ENCODE results near the gene OTOG. TPM values are rescaled to one million over a fixed set of nuclear protein-coding genes. Genes with fewer than 3 reads are reported as not detected.

The OTOG gene
- total RNA-seq, 2 experiments from 2014 or later = not detected

- Mint-ChIP-seq H3K36me3 (ENCODE audit: low read depth) (no peaks in the 10 kb centered on the region), H3K4me1 (ENCODE audit: low read depth) (no peaks in the 10 kb centered on the region), H3K4me3 (no peak overlapping the region), H3K27ac (no peak overlapping the region), H3K27me3 (peaks cover 19% of the 10 kb centered on the region), H3K9me3 (peaks cover 4% of the 10 kb centered on the region)
- ChIA-PET CTCF (no interaction called here), POLR2A (no interaction called here)
- TF ChIP-seq, protein P1, sequence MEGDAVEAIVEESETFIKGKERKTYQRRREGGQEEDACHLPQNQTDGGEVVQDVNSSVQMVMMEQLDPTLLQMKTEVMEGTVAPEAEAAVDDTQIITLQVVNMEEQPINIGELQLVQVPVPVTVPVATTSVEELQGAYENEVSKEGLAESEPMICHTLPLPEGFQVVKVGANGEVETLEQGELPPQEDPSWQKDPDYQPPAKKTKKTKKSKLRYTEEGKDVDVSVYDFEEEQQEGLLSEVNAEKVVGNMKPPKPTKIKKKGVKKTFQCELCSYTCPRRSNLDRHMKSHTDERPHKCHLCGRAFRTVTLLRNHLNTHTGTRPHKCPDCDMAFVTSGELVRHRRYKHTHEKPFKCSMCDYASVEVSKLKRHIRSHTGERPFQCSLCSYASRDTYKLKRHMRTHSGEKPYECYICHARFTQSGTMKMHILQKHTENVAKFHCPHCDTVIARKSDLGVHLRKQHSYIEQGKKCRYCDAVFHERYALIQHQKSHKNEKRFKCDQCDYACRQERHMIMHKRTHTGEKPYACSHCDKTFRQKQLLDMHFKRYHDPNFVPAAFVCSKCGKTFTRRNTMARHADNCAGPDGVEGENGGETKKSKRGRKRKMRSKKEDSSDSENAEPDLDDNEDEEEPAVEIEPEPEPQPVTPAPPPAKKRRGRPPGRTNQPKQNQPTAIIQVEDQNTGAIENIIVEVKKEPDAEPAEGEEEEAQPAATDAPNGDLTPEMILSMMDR (IDR thresholded peaks at IDR 0.05) = no peak
- Histone ChIP-seq H3K36me3 (ENCODE audit: insufficient read depth, low read length) (no peaks in the 10 kb centered on the region), H3K4me3 (ENCODE audit: low read length) (no peak overlapping the region), H3K27me3 (ENCODE audit: control insufficient read depth in 1 of 2, insufficient read depth in 2 of 2, low read length in 2 of 2) (peaks cover 0 to 4% of the 10 kb centered on the region in 2 experiments), H3K27ac (ENCODE audit: low read depth in 1 of 2, low read length in 2 of 2) (no peak overlapping the region), H3K9me3 (ENCODE audit: control insufficient read depth in 1 of 2, insufficient read depth in 1 of 2, low read length in 2 of 2) (peaks cover 0 to 9% of the 10 kb centered on the region in 2 experiments), H3K4me1 (ENCODE audit: insufficient read depth, low read length) (no peaks in the 10 kb centered on the region)
- intact Hi-C loops (cut with DNase I, micrococcal nuclease) = no loop called here
- DNase-seq (no peak), ATAC-seq (ENCODE audit: poor library complexity) (no peak)
These were observed 44.2 kb downstream of the OTOG start for GRCh38 chr11:17591293-17591692.

DNA sequence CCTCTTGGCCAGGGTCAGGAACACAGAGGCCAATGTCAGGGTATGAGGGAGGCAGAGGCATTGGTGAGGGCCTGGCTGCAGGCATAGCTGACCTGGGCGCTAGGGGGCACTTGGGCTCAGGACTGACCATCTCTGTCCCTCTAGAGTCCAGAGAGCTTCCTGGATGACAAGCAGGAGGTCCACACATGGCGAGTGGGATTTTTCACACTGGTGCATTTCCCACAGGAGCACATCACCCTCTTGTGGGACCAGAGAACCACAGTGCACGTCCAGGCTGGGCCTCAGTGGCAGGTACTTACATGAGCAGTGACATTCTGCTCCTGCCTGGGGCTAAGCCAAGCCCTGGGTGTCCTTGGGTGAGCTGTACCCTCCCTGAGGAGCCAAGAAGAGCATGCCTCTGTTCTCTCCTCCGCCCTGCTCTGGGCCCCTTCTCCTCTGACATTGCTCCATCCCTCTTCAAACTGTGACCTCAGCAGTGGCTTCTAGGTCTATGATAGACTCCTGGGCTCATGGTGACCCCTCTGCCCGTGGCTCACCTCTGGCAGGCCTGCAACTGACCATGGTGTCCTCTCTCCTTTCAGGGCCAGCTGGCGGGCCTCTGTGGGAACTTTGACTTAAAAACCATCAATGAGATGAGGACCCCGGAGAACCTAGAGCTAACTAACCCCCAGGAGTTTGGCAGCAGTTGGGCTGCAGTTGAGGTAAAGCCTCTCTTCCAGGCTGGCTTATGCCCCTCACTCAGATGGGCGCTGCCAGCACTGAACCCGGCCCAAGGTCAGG lies 46.6 kb downstream of the OTOG start:
- peaks cover 4% of the 10 kb centered on the region for H3K9me3 Mint-ChIP-seq
- no peaks in the 10 kb centered on the region for H3K36me3 Mint-ChIP-seq (ENCODE audit: low read depth)
- DNase-seq = peak in 2 of 14 experiments; percentile 2 to 27

GRCh38 chr11:17594686-17595192 lies 47.7 kb downstream of the OTOG start:
- TF ChIP-seq, protein P1 (IDR thresholded peaks at IDR 0.05) = no peak
- Histone ChIP-seq H3K4me3 (ENCODE audit: low read length) (no peak overlapping the region), H3K27me3 (ENCODE audit: control insufficient read depth in 1 of 2, insufficient read depth in 2 of 2, low read length in 2 of 2) (peaks cover 0 to 8% of the 10 kb centered on the region in 2 experiments), H3K36me3 (ENCODE audit: insufficient read depth, low read length) (no peaks in the 10 kb centered on the region), H3K9me3 (ENCODE audit: control insufficient read depth in 1 of 2, insufficient read depth in 1 of 2, low read length in 2 of 2) (peaks cover 0 to 9% of the 10 kb centered on the region in 2 experiments), H3K4me1 (ENCODE audit: insufficient read depth, low read length) (no peaks in the 10 kb centered on the region), H3K27ac (ENCODE audit: low read depth in 1 of 2, low read length in 2 of 2) (no peak overlapping the region)
- DNase-seq (peak in 1 of 14 experiments; percentile 1), ATAC-seq (ENCODE audit: poor library complexity) (no peak)
- Mint-ChIP-seq H3K36me3 (ENCODE audit: low read depth) (no peaks in the 10 kb centered on the region), H3K9me3 (peaks cover 4% of the 10 kb centered on the region), H3K4me3 (no peak overlapping the region), H3K4me1 (ENCODE audit: low read depth) (no peaks in the 10 kb centered on the region), H3K27ac (no peak overlapping the region), H3K27me3 (peaks cover 19% of the 10 kb centered on the region)
- intact Hi-C loops (cut with DNase I, micrococcal nuclease) = no loop called here
- CTCF ChIA-PET = no interaction called here
- POLR2A ChIA-PET = no interaction called here

More for the DNA sequence above, 46.6 kb downstream of the OTOG start:
- H3K4me3 ChIP-seq (ENCODE audit: low read length) = no peak overlapping the region
- intact Hi-C loops (cut with DNase I, micrococcal nuclease) = no loop called here
- Mint-ChIP-seq H3K27ac (no peak overlapping the region), H3K4me1 (ENCODE audit: low read depth) (no peaks in the 10 kb centered on the region), H3K27me3 (peaks cover 19% of the 10 kb centered on the region), H3K4me3 (no peak overlapping the region)
- no peak for ATAC-seq (ENCODE audit: poor library complexity)
- H3K27me3 ChIP-seq (ENCODE audit: control insufficient read depth in 1 of 2, insufficient read depth in 2 of 2, low read length in 2 of 2) = peaks cover 0 to 4% of the 10 kb centered on the region in 2 experiments
- H3K9me3 ChIP-seq (ENCODE audit: control insufficient read depth in 1 of 2, insufficient read depth in 1 of 2, low read length in 2 of 2) = peaks cover 0 to 9% of the 10 kb centered on the region in 2 experiments
- CTCF ChIA-PET = no interaction called here
- POLR2A ChIA-PET = no interaction called here
- no peaks in the 10 kb centered on the region for H3K36me3 ChIP-seq (ENCODE audit: insufficient read depth, low read length)
- TF ChIP-seq, protein P1 (IDR thresholded peaks at IDR 0.05) = no peak
- H3K27ac ChIP-seq (ENCODE audit: low read depth in 1 of 2, low read length in 2 of 2) = no peak overlapping the region
- H3K4me1 ChIP-seq (ENCODE audit: insufficient read depth, low read length) = no peaks in the 10 kb centered on the region
